CD4-positive, alpha-beta T cell treated with Interleukin-21 for 1 hour (primary cell): Measurements from ENCODE around the gene PLAU.
"Not testable (repeated sequence)": the region's sequence is repeated elsewhere in the genome, so short reads cannot be mapped to it uniquely, and the experiment has no call there.

Source experiments
- DNase-seq: peaks from one replicate; pipeline ENCODE4 v3.0.0-alpha.2; 2020

PLAU gene

DNA sequence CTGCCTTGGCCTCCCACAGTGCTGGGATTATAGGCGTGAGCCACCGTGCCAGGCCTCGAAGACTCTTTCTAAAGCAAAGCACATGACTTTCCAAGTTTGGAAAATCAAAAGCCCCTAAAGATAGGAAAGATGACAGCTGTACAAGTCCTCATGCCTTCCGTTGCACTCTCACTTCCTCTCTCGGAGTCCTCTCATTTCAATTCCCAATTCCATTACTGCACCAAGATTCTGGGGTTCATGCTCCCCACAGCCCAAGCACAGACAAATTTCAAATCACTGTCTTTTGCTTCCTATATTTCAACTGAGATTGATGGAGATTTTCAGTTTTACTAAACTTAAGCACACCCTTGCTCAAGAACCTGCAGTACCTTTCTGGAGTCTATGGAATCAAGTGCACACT, 10.9 kb upstream of the PLAU start:
- no peak for DNase-seq

DNA sequence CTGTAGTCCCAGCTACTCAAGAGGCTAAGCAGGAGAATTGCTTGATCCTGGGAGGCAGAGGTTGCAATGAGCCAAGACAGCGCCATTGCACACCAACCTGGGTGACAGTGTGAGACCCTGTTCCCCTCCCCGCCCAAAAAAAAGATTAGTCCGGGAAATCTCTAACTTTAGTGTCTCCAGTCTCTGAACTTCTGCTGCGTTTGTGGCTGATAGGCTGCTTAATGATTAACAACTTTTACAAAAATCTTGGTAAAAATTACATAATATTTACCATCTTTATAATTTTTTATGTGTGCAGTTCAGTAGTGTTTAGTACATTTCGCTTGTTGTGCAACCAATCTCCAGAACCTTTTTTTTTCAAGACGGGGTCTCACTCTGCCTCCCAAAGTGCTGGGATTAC, 9.7 kb upstream of the PLAU start:
- DNase-seq, result no peak

DNA sequence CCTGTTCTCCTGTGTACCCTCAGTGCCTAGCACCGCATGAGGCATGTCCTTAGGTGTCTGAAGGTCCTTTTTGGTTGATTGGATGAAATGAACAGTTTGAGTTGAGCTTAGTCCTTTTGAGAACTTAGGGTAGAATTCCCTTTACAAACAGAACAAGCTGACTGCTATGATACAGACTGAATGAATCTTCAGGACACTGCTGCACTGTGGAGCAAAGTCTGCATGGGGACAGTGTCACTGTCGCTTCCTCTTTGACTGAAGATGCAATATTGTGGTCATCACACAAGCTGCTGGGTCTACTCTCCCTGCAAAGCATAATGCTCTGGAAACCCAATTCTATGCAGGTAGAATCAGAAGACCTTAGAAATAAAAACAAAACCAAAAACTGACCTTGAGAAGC, 8.6 kb upstream of the PLAU start:
- DNase-seq, result no peak

DNA sequence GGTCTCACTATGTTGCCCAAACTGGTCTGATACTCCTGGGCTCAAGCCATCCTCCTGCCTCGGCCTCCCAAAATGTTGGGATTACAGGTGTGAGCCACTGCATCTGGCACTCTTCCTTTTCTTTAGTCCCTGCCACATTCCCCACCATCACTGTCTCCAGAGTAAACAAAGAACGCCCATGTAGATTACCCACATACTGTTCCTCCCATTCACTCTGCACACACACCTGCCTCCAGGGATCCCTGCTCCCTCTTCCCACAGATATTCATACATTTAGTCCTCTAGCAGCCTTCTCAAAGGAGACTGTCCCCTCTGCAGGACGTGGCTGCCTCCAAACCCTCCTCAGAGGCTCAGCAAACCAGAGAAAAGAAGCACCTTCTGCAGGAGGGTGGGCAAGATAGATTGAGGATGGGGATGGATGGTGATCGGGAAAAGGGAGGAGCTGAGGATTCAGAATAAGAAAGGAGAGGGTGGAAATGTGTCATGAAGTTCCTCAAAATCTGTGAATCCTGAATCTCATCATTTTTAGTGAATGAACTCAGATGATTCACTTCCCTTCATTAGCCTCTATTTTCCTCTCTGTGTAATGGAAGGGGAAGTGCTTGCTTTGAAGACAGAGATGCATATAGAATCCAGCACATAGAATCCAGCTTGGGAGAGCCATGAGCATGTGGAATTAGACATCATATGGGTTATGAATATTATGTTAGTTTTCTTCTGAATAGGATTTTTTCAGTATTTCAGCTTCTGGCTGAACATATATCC, 5.5 kb upstream of the PLAU start:
- DNase-seq, result no peak

DNA sequence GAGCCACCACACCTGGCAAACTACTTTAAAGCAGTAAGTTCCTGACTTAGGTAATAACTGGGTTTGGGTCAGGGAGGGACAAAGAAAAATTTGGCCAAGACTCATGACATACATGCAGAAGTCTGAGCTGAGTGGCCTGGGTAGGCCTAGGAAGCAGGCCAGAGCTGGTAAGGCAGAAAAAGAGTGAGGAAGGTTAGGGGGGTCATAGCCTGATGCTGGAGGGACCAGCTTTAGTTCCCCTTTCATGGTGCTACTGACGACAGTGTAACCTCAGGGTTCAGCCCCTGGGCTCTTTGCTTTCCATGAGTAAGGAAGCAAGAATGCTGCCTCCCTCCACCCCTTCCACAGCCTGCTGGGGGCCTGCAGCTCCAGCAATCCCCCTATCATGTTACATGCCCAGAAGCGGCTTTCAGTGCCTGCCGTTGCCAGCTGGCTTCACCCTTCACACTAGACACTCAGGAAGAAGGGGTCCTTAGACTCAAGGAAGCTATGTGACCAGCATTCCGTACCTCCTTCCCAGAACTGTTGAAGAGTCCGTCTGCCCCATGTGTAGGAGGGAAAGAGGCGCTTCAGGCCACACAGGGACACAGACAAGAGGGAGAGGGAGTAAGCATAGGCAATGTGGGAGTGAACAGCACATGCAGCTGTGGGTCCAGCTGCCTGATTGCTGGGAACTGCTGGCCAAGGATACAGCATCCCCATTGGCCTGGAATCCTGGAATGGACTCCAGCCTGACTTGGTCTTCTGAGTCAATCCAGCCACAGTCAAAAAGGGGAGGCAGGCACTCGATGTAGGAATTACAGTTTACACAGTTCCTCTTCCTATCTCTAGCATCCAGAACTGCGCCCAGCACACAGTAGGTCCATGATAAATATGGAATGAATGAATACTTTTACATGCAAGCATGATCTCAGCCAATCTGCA, 4.1 kb upstream of the PLAU start:
- no peak for DNase-seq

DNA sequence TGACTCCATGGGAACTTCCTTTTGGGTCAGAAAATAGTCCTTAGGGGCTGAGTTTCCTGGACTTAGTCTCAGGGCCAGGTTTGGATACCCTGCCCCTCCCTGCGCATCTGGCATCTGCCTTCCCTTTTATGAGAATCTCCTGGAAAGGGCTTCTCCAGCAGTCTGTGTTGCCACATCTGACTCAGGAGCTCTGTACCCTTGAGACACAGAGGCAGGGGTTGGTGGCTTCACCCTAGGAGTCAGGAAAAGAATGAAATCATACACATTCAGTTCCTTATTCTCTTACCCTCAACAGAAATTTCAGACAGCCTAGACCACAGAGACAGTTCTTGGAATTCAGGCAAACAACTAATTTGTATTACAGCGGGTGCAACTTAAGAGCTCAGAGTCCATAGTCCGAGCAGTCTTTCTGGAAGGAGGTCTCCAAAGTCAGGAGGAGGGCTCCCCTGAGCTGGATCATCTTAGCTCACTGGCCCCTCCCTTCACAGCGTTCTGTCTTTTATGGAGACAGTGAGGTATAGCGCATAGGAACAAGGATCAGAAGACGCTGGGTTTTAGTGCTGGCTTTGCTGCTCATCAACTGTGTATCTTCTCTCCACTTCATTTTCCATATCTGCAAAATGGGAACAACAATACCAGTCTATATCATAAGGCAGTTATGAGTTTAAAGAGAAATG, 3.0 kb upstream of the PLAU start:
- DNase-seq, result no peak

DNA sequence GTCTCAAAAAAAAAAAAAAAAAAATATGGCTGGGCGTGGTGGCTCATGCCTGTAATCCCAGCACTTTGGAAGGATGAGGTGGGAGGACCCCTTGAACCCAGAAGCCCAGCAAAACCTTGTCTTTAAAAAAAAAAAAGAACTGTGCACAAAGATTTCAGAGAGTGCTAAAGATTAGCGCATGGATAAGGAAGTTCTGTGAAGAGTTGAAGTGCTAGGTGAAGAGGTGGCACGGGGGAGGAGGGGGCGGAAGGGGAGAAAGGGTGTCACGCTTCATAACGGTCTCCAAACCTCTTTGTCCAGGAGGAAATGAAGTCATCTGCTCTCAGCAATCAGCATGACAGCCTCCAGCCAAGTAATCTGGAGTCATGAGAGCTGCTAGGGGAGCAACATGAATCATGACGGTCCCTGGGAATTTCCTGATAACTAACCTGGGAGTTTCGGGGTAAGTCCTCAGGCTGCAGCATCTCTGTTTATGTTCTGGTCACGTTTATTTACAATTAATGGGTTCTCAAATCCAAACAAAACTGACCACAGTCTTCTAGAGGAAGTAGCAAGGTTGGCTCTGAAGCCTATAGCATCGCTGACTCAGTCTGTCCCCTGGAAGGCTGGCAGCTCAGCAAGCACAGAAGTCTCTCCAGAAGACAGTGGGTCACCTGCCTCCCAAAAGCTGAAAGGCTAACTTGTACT, 1.9 kb upstream of the PLAU start:
- DNase-seq, result peak; percentile 51

DNA sequence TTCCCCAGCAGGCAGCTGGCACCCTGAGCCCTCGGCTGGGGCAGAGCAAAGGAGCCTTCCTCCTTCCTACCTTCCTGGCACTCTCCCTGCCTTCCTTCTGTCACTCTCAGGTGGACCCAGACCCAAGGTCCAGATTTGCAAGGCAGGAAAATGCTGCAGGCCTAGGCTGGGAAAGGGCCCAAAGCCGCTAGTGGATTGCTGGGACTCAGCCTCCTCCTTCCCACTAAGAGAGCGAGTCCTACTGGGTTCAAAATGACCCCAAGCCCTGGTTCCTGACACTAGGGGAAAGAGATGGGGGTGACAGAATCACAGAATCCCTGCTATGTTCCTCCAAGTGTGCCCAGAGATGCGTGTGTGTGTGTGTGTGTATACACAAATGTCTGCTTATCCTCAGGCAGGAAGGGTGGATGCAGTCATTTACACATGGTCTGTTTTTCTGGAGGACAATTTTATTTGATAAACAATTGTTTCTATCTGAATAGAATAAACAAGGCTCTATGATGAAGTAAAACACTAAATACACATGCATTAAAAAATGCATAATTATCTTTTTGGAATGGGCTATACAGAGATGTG, 1.3 kb upstream of the PLAU start:
- DNase-seq, result no peak

DNA sequence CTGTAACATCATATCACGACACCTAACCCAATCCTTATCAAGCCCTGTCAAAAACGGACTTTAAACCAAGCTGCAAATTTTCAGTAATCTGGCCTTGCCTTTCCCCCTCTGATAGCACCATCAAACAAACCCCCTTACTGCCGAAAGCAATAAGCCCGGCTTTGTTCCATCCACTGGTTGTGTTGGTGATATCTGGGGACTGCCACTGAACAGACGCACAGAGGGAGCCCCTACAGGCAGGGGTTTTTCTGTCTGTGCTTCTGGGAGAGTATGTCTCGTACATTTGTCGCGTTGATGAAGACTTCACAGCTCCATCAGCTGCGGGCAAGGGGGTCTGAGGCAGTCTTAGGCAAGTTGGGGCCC, 550 bp upstream of the PLAU start:
- DNase-seq, result no peak

DNA sequence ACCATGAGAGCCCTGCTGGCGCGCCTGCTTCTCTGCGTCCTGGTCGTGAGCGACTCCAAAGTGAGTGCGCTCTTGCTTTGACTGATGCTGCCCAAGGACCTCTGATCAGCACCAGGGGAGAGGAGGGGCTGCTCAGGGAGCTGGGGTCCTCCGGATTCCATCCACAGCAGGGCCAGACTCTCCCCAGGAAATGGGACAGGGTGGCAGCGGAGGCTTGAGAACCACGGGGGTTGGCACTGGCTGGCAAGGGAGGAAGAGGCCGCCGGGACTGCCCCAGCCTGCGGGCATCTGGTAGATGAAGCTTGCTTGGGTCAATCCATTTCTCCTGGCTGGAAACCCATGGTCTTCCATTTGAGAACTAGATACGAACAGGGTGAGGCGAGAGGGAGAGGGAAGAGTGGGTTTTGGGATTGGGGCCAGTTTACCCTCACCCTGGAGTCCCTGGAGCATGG, 647 bp downstream of the PLAU start:
- no peak for DNase-seq

DNA sequence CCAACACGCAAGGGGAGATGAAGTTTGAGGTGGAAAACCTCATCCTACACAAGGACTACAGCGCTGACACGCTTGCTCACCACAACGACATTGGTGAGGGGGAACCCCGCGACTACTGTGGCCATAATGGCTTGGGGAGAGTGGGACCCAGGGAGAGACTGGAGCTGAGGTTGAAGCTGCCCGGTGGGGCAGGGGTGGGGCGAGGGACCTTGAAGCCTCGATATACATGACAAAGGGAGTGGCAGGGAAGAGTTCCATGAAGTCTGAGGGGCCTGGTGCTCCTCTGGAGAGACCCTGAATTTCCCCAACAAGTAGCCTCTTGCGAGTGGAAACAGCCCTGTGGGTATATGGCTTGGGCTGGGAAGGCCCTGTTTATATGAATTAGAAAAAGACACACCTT, 3.1 kb downstream of the PLAU start:
- no peak for DNase-seq

DNA sequence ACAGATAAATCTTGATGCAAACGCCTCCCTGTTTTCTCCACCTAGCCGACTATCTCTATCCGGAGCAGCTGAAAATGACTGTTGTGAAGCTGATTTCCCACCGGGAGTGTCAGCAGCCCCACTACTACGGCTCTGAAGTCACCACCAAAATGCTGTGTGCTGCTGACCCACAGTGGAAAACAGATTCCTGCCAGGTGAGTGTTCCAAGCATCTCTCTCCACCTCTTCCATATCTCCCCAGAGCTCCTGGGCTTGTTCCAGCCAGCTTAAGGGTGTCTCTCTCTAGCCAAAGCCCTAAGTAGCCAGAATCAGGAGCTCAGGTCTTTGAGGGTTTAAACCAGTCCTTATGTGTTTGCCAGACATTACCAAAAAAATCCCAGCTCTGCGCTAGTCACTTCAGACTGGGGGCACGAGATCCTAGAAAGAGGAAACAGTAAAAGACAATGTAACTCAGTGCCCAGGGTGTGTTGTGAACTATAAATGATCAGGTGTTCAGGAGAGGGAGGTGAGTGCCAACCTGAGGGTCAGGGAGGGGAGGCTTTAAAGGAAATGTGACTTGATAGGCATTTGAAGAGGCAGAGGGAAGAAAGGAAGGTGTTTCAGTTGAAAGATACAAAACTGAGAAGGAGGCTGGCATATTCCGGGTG, 4.4 kb downstream of the PLAU start:
- DNase-seq, result no peak

DNA sequence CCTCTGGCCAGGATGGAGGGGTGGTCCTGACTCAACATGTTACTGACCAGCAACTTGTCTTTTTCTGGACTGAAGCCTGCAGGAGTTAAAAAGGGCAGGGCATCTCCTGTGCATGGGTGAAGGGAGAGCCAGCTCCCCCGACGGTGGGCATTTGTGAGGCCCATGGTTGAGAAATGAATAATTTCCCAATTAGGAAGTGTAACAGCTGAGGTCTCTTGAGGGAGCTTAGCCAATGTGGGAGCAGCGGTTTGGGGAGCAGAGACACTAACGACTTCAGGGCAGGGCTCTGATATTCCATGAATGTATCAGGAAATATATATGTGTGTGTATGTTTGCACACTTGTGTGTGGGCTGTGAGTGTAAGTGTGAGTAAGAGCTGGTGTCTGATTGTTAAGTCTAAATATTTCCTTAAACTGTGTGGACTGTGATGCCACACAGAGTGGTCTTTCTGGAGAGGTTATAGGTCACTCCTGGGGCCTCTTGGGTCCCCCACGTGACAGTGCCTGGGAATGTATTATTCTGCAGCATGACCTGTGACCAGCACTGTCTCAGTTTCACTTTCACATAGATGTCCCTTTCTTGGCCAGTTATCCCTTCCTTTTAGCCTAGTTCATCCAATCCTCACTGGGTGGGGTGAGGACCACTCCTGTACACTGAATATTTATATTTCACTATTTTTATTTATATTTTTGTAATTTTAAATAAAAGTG, 6.0 kb downstream of the PLAU start:
- DNase-seq, result no peak

DNA sequence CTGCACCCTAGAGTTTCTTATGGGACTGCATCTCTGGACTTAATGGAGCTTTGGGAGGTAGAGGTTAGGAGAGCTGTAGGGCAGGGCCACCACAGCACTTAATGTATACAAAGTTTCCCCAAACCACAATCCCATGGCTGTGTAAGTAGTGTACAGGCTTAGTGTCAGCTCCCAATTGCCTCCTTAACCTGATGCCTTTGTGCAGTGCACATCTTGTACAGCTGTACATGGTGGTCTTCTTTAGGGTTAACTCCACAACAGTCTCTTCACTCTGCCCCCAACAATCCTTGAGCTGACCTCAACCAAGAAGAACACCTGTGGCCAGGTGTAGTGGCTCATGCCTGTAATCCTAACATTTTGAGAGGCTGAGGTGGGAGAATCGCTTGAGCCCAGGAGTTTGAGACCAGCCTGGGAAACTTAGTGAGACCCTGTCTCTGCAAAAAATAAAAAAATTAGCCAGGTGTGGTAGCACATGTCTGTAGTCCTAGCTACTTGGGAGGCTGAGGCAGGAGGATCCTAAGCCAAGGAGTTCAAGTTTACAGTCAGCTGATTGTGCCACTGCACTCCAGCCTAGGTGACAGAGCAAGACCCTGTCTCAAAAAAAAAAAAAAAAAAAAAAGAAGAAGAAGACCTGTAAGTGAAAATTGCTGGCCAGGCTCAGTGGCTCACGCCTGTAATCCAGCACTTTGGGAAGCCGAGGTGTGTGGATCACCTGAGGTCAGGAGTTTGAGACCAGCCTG, 6.8 kb downstream of the PLAU start:
- no peak for DNase-seq

DNA sequence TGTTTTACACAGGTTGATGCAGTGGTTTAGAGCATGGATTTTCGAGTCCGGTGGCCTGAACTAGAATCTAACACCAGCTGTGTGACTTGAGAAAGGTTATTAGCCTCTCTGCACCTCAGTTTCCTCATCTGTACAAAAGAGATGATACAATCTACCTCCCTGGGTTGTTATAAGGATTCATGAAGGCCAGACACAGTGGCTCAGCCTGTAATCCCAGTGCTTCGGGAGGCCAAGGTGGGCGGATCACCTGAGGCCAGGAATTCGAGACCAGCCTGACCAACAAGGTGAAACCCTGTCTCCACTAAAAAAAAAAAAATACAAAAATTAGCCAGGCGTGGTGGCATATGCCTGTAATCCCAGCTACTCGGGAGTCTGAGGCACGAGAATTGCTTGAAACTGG, 8.5 kb downstream of the PLAU start:
- DNase-seq, result not testable (repeated sequence)

DNA sequence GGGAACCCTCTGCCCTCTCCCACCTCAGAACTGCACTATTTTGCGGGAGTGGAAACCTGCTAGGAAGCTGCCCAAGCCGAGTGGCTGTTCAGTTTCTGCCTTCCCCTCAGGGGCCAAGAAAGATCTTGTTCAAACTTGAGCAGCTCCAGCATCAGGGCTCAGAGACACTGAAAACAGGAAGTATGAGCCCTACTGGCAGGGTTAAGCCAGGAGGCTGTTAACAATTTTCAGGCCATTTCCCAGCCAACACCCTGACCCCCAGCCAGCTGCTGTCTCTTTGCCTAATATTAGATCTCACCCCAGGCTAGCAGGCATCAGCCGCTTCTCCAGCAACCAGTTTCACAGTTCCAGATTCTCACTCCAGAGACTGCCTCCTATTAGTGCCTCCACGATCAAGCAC, 9.2 kb downstream of the PLAU start:
- no peak for DNase-seq

DNA sequence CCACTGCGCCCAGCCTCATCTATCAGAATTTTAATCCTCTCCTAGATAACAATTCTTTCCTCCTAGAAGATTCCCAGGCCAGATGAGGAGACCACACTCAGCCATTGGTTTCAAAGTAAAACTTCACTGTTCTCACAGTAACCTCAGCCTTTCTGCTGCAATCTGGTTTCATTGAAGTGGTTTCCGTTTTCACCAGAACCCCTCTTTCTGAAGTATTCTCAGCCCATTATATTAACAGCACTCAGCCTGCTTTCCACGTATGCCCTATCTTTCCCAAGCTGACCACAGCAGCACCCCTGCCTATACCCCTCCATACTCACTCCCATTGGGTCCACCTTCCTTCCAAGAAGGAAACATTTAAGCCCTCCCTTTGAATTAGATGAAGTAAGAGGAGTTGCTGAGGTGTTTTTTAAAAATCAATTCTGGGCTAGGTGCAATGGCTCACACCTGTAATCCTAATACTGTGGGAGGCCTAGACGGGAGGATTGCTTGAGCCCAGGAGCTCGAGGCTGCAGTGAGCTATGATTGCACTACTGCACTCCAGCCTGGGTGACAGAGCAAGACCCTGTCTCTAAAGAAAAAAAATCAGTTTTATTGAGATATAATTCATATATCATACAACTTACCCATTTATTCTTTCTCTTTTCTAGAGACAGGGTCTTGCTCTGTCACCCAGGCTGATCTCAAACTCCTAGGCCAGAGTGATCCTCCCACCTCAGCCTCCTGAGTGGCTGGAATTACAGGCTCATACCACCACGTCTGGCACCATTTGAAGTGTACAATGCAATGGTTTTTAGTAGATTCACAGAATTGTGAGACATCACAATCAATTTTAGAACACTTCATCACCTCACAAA, 11.3 kb downstream of the PLAU start:
- peak; percentile 65 for DNase-seq

DNA sequence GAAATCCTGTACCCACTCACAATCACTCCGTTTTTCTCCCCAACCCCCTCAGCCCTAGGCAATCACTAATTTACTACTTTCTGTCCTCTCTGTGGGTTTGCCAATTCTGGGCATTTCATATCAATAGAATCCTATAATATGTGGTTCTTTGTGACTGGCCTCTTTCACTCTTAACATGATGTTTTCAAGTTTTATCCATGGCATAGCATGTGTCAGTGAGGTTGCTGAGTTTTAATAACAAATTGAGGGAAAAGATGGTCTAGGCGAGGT, 11.9 kb downstream of the PLAU start:
- no peak for DNase-seq

DNA sequence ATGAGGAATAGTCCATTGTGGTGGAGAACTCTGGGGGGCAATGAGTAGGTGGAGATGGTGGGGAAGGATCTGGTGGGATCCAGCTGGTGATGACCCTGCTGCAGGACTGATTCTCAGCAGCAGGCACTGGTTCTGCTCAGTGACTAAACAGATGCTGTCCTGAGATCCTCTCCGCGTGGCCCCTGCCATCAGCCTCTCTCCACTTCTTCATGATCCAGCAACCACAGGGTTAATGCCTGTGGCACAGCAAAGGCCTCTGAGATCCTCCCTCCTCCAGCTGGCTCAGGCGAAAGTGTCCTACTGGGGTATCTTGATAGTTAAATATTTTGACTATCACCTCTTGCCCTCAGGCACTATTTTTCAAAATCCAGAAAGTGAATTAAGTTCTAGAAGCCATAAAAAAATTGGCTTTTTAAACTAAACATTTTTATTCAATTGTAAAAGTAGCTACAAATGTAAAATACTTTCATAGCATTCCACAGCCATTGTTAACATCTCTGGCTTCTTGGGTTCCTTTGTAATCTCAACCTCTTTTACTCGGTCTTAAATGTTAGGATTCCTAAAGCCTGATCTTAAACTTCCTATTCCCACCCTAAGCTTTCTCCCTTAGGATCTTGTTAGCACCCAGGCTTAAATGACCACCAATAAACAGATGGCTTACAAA, 13.1 kb downstream of the PLAU start:
- DNase-seq, result no peak

DNA sequence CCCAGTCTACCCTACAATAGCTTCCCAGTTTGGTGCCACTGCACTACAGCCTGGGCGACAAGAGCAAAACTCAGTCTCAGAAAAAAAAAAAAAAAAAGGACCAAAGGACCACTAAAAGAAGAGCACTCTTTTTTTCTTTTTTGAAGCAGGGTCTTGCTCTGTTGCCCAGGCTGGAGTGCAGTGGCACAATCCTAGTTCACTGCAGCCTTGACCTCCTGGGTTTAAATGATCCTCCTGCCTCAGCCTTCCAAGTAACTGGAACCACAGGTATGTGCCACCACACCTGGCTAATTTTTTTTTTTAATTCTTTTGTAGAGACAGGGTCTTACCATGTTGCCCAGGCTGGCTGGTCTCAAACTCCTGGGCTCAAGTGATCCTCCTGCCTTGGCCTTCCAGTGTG, 14.0 kb downstream of the PLAU start:
- no peak for DNase-seq
